Measurements from ENCODE around the gene SPCS3.
A peak's percentile ranks its signal among the peaks of the same experiment; 100 is the strongest.
"Not testable (repeated sequence)": the region's sequence is repeated elsewhere in the genome, so short reads cannot be mapped to it uniquely, and the experiment has no call there.

The SPCS3 gene

GRCh38 chr4:176306837-176307665 lies 12.7 kb upstream of the SPCS3 start:
- DNase-seq = no peak

- no peak for DNase-seq
Measured at GRCh38 chr4:176307666-176307930, 12.2 kb upstream of the SPCS3 start.

- DNase-seq = no peak
Measured at GRCh38 chr4:176308441-176308840, 11.3 kb upstream of the SPCS3 start.

- no peak for DNase-seq
Measured at GRCh38 chr4:176309046-176309445, 10.7 kb upstream of the SPCS3 start.

- DNase-seq = no peak
Measured at GRCh38 chr4:176309772-176310171, 10.0 kb upstream of the SPCS3 start.

GRCh38 chr4:176313596-176314336 lies 6.0 kb upstream of the SPCS3 start:
- no peak for DNase-seq

GRCh38 chr4:176319151-176319703 lies 539 bp upstream of the SPCS3 start:
- no peak for DNase-seq

- DNase-seq = peak; percentile 12
Measured at GRCh38 chr4:176320340-176320975, 692 bp downstream of the SPCS3 start.

- no peak for DNase-seq
Measured at GRCh38 chr4:176320976-176321361, 1.2 kb downstream of the SPCS3 start.

- DNase-seq = no peak
Measured at GRCh38 chr4:176321589-176321988, 1.8 kb downstream of the SPCS3 start.

GRCh38 chr4:176323511-176324160 lies 3.9 kb downstream of the SPCS3 start:
- DNase-seq = no peak

- not testable (repeated sequence) for DNase-seq
Measured at GRCh38 chr4:176324876-176325275, 5.1 kb downstream of the SPCS3 start.

- DNase-seq = no peak
Measured at GRCh38 chr4:176333076-176333475, 13.3 kb downstream of the SPCS3 start.

- no peak for DNase-seq
Measured at GRCh38 chr4:176334066-176334465, 14.3 kb downstream of the SPCS3 start.

GRCh38 chr4:176335421-176335820 lies 15.7 kb downstream of the SPCS3 start:
- DNase-seq = no peak

- DNase-seq = no peak
Measured at GRCh38 chr4:176339936-176340761, 20.4 kb downstream of the SPCS3 start.

- no peak for DNase-seq
Measured at GRCh38 chr4:176340871-176341685, 21.3 kb downstream of the SPCS3 start.

GRCh38 chr4:176342384-176342783 lies 22.6 kb downstream of the SPCS3 start:
- DNase-seq = no peak

- no peak for DNase-seq
Measured at GRCh38 chr4:176343286-176343685, 23.5 kb downstream of the SPCS3 start.

- DNase-seq = not testable (repeated sequence)
Measured at GRCh38 chr4:176345346-176345745, 25.6 kb downstream of the SPCS3 start.

- not testable (repeated sequence) for DNase-seq
Measured at GRCh38 chr4:176346836-176347235, 27.1 kb downstream of the SPCS3 start.
